Kidney (tissue), 14 donors: ENCODE data around the gene CTNND2. TPM values are rescaled to one million over a fixed set of nuclear protein-coding genes. Genes with fewer than 3 reads are reported as not detected.

Experiments used
- DNase-seq, 5 donors: peaks; one replicate each; pipeline ENCODE4 v3.0.0-alpha.2; 2013 to 2020
- FAIRE-seq: peaks from 2 replicates; lab custom pipeline; 2012; peaks lifted over from hg19 to GRCh38; lab: Jason Lieb, UNC
- H3K27ac ChIP-seq, 2 donors: one replicate each; pipeline ENCODE4 v1.7.0; 2013; ENCODE audit warnings: low read depth in 2 of 2, low read length in 2 of 2, inconsistent platforms in 1 of 2
- H3K27me3 ChIP-seq: one replicate; pipeline ENCODE4 v1.7.1; 2013; ENCODE audit warnings: low read length, inconsistent platforms; ENCODE audit not compliant: control insufficient read depth, insufficient read depth
- H3K36me3 ChIP-seq, 3 donors: one replicate each; pipeline versions ENCODE4 v1.7.0 to v1.7.1; 2013; ENCODE audit warnings: low read length in 3 of 3, control low read depth in 1 of 3, inconsistent platforms in 1 of 3; ENCODE audit not compliant: insufficient read depth in 3 of 3, control insufficient read depth in 2 of 3
- H3K4me1 ChIP-seq, 3 donors: one replicate each; pipeline versions ENCODE4 v1.7.0 to v1.7.1; 2013; ENCODE audit warnings: low read length in 3 of 3, inconsistent platforms in 1 of 3, low read depth in 1 of 3; ENCODE audit not compliant: control insufficient read depth in 2 of 3, insufficient read depth in 2 of 3
- H3K4me3 ChIP-seq, 3 donors: one replicate each; pipeline versions ENCODE4 v1.7.0 to v1.8.1; 2013; ENCODE audit warnings: low read length in 3 of 3, control low read depth in 1 of 3, inconsistent platforms in 1 of 3
- H3K9ac ChIP-seq, 3 donors: one replicate each; pipeline versions ENCODE4 v1.7.0 to v1.7.1; 2013; ENCODE audit warnings: low read length in 3 of 3, control low read depth in 1 of 3, inconsistent platforms in 1 of 3
- H3K9me3 ChIP-seq, 3 donors: one replicate each; pipeline versions ENCODE4 v1.7.0 to v1.7.1; 2013; ENCODE audit warnings: low read length in 3 of 3, control low read depth in 1 of 3, inconsistent platforms in 1 of 3; ENCODE audit not compliant: control insufficient read depth in 2 of 3, insufficient read depth in 1 of 3
- intact Hi-C: fragments of 100-400 bp; cut with DNase I; formaldehyde crosslinking; loops from one replicate; pipeline ENCODE4 v1.11.1; 2022
- polyA plus RNA-seq: library from polyadenylated mRNA; stranded (reverse); fragments of 350-450 nt; fragmentation: Illumina TruSeq; extraction: RNeasy Lipid Tissue Mini Kit (QIAGEN cat#74804); gene quantifications from one replicate; pipeline ENCODE4 v1.2.3, GENCODE V29; 2014; ENCODE audit warnings: low read depth, low replicate concordance; ENCODE audit not compliant: insufficient read depth
- total RNA-seq: library from RNA; stranded (reverse); fragmentation: NEBNext Ultra II Directional; extraction: Animal tissue kit (Norgen Biotek cat#: 25700); gene quantifications from one replicate; pipeline ENCODE4 v1.2.1, GENCODE V29; 2021
- TF ChIP-seq, protein P1 (sequence below): IDR thresholded peaks from 3 replicates; pipeline ENCODE4 v1.5.1; 2012; ENCODE audit warnings: mild to moderate bottlenecking, moderate library complexity, borderline replicate concordance; ENCODE audit not compliant: insufficient read depth; ENCODE audit errors: extremely low read depth
- donor health status: control.
- donor health status: control.
- donor health status: control.
- donor health status: control.
- donor health status: control.
- donor health status: DM: yes; HTN: yes; CAD: no.
- donor health status: Normal renal cell carcinoma (clear cell type).

CTNND2 gene
- total and polyA plus RNA-seq, 2 donors from 2014 or later: 0.15 to 0.79 TPM

- no peaks in the 10 kb centered on the region for H3K27me3 ChIP-seq
- no peak overlapping the region for H3K9ac ChIP-seq
- intact Hi-C loops: no loop called here
- no peaks in the 10 kb centered on the region for H3K9me3 ChIP-seq
- no peaks in the 10 kb centered on the region for H3K4me1 ChIP-seq
- no peak overlapping the region for H3K4me3 ChIP-seq
- H3K27ac ChIP-seq: no peak overlapping the region
- no peak for DNase-seq
- no peak for FAIRE-seq
- H3K36me3 ChIP-seq: no peaks in the 10 kb centered on the region
- TF ChIP-seq, protein P1, sequence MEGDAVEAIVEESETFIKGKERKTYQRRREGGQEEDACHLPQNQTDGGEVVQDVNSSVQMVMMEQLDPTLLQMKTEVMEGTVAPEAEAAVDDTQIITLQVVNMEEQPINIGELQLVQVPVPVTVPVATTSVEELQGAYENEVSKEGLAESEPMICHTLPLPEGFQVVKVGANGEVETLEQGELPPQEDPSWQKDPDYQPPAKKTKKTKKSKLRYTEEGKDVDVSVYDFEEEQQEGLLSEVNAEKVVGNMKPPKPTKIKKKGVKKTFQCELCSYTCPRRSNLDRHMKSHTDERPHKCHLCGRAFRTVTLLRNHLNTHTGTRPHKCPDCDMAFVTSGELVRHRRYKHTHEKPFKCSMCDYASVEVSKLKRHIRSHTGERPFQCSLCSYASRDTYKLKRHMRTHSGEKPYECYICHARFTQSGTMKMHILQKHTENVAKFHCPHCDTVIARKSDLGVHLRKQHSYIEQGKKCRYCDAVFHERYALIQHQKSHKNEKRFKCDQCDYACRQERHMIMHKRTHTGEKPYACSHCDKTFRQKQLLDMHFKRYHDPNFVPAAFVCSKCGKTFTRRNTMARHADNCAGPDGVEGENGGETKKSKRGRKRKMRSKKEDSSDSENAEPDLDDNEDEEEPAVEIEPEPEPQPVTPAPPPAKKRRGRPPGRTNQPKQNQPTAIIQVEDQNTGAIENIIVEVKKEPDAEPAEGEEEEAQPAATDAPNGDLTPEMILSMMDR: no peak
Measured at GRCh38 chr5:11815916-11816315, 88.3 kb downstream of the CTNND2 start.

- H3K27me3 ChIP-seq: no peaks in the 10 kb centered on the region
- FAIRE-seq (no peak), DNase-seq (no peak)
- no peak overlapping the region for H3K4me3 ChIP-seq
- no peaks in the 10 kb centered on the region for H3K4me1 ChIP-seq
- TF ChIP-seq, protein P1: no peak
- H3K36me3 ChIP-seq: no peaks in the 10 kb centered on the region
- H3K9me3 ChIP-seq: no peaks in the 10 kb centered on the region
- H3K9ac ChIP-seq: no peak overlapping the region
- intact Hi-C loops: no loop called here
- no peak overlapping the region for H3K27ac ChIP-seq
Measured at GRCh38 chr5:11815481-11815880, 88.8 kb downstream of the CTNND2 start.

DNA sequence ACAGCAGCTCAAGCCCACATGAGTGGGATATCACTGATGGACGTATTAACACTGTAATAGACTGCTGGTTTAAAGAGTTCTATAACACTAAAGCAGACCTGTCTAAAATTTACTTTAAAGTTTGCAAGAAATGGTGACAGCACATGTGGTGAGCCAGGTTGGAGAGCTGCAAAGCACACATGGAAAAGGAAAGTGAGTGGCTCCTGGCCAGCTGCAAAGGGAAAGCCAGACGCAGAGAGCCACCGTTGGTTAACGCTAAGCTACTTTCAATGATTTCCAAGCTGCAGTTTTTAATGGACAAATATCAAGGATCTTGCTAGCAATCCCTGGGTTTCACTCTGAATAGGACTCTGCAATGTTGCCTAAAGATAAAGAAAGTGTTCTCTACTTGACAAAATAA lies 89.9 kb downstream of the CTNND2 start:
- Histone ChIP-seq H3K36me3 (no peaks in the 10 kb centered on the region), H3K4me1 (no peaks in the 10 kb centered on the region), H3K27me3 (no peaks in the 10 kb centered on the region), H3K9ac (no peak overlapping the region), H3K4me3 (no peak overlapping the region), H3K27ac (no peak overlapping the region), H3K9me3 (no peaks in the 10 kb centered on the region)
- FAIRE-seq (no peak), DNase-seq (no peak)
- intact Hi-C loops: no loop called here
- TF ChIP-seq, protein P1: no peak

DNA sequence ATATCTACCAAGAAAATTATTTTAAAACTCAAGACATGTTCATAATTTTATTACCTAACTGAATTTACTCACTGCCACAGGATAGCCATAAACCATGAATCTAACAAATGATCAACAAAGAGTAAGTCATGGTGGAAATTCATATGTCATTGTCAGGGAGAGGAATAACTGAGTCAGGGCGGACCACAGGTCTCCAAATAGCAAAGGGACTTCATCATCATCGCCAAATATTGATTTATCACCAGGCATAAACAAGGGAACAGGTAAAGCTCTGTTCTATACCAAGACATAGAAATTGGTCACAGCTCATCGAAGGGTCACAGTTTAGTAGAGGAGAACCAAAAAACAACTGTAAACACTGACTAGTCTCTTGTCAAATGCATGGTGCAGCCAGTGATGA lies 94.8 kb downstream of the CTNND2 start:
- FAIRE-seq: no peak

More for the DNA sequence above, 94.8 kb downstream of the CTNND2 start:
- H3K4me1 ChIP-seq: no peaks in the 10 kb centered on the region
- H3K36me3 ChIP-seq: no peaks in the 10 kb centered on the region
- H3K4me3 ChIP-seq: no peak overlapping the region
- no peaks in the 10 kb centered on the region for H3K27me3 ChIP-seq
- H3K9ac ChIP-seq: no peak overlapping the region
- no peak for DNase-seq
- intact Hi-C loops: no loop called here
- no peak overlapping the region for H3K27ac ChIP-seq
- no peaks in the 10 kb centered on the region for H3K9me3 ChIP-seq
- TF ChIP-seq, protein P1: no peak
